Endothelial cell of umbilical vein (primary cell): ENCODE data around the gene EXD3. TPM values are rescaled to one million over a fixed set of nuclear protein-coding genes. Genes with fewer than 3 reads are reported as not detected.
A peak's percentile ranks its signal among the peaks of the same experiment; 100 is the strongest.

Source experiments
- BruUV-seq: library from RNA; stranded (reverse); fragments of 400-500 nt; replicated peaks from 2 replicates; lab custom pipeline; 2021; lab: Mats Ljungman, UMichigan
- CTCF ChIA-PET: fragments of 300-600, 350-600 bp; sonication (Branson Sonifier 250); formaldehyde crosslinking; loops from one replicate; lab custom pipeline; 2021; ENCODE audit warnings: antibody characterized with exemption, inconsistent platforms; lab: Charles Lee
- POLR2A ChIA-PET: fragments of 300-600, 350-600 bp; sonication (Branson Sonifier 250); formaldehyde crosslinking; loops from one replicate; lab custom pipeline; 2021; ENCODE audit warnings: antibody characterized with exemption, inconsistent platforms; lab: Charles Lee
- DNase-seq: peaks from one replicate; pipeline ENCODE4 v3.0.0-alpha.2; 2011; ENCODE audit warnings: low read depth, low spot score
- FAIRE-seq: peaks from 2 replicates; lab custom pipeline; 2011; peaks lifted over from hg19 to GRCh38; lab: Jason Lieb, UNC
- H2AFZ ChIP-seq: 2 replicates; pipeline ENCODE4 v1.6.0; 2012; ENCODE audit warnings: low read depth, low read length, control low read depth, inconsistent platforms
- H3K27ac ChIP-seq: 2 replicates; pipeline ENCODE4 v1.5.1; 2011; ENCODE audit warnings: low read depth, mild to moderate bottlenecking, control low read depth, low read length, moderate library complexity; ENCODE audit not compliant: insufficient read depth
- H3K27me3 ChIP-seq, 2 experiments: 2 replicates each; pipeline versions ENCODE4 v1.6.0 to v1.6.1; 2011; ENCODE audit warnings: low read length in 2 of 2, mixed read lengths in 1 of 2; ENCODE audit not compliant: control insufficient read depth in 2 of 2, insufficient read depth in 2 of 2
- H3K36me3 ChIP-seq, 2 experiments: 2 replicates in 1 of 2; 3 replicates in 1 of 2; pipeline ENCODE4 v1.5.1; 2011; ENCODE audit warnings: low read length in 2 of 2, mild to moderate bottlenecking in 1 of 2, moderate library complexity in 1 of 2; ENCODE audit not compliant: control insufficient read depth in 2 of 2, insufficient read depth in 2 of 2; ENCODE audit errors: extremely low read depth in 1 of 2
- H3K4me1 ChIP-seq: 3 replicates; pipeline ENCODE4 v1.5.1; 2011; ENCODE audit warnings: mild to moderate bottlenecking, low read length; ENCODE audit not compliant: control insufficient read depth, insufficient read depth; ENCODE audit errors: extremely low read depth
- H3K4me2 ChIP-seq: 2 replicates; pipeline ENCODE4 v1.6.1; 2011; ENCODE audit warnings: low read length, control low read depth, mixed read lengths; ENCODE audit not compliant: insufficient read depth
- H3K4me3 ChIP-seq, 3 experiments: fragments of 200-600 bp in 1 of 3; sonication (generic), shearing (Covaris generic) in 1 of 3; replicated peaks in 1 of 3; 2 replicates each; pipeline ENCODE4 v1.5.1; 2011 to 2016; ENCODE audit warnings: control low read depth in 3 of 3, low read length in 3 of 3, mild to moderate bottlenecking in 2 of 3, inconsistent platforms in 1 of 3, low read depth in 1 of 3, moderate library complexity in 1 of 3; ENCODE audit not compliant: insufficient read depth in 1 of 3
- H3K79me2 ChIP-seq: 2 replicates; pipeline ENCODE4 v1.6.0; 2012; ENCODE audit warnings: low read length, inconsistent platforms; ENCODE audit not compliant: control insufficient read depth, insufficient read depth
- H3K9ac ChIP-seq: replicated peaks from 2 replicates; pipeline ENCODE3; 2011; ENCODE audit warnings: low read length, control low read depth; ENCODE audit not compliant: insufficient read depth; ENCODE audit errors: extremely low read depth
- H3K9me1 ChIP-seq: replicated peaks from 3 replicates; pipeline ENCODE4 v1.6.0; 2011; ENCODE audit warnings: mild to moderate bottlenecking, low read length; ENCODE audit not compliant: control insufficient read depth, insufficient read depth; ENCODE audit errors: extremely low read depth
- H3K9me3 ChIP-seq: replicated peaks from 2 replicates; pipeline ENCODE4 v1.5.1; 2012; ENCODE audit warnings: low read length, inconsistent platforms; ENCODE audit not compliant: control insufficient read depth, insufficient read depth
- H4K20me1 ChIP-seq: replicated peaks from 2 replicates; pipeline ENCODE3; 2011; ENCODE audit warnings: mild to moderate bottlenecking, low read length; ENCODE audit not compliant: control insufficient read depth, insufficient read depth; ENCODE audit errors: extremely low read depth
- CTCF ChIP-seq, 2 donors: IDR thresholded peaks; 1 replicate in 1 of 2; 2 replicates in 1 of 2; pipeline ENCODE4 v1.5.1; 2011; ENCODE audit warnings: low read length in 2 of 2, mild to moderate bottlenecking in 2 of 2, moderate library complexity in 2 of 2, control low read depth in 1 of 2, inconsistent platforms in 1 of 2, low read depth in 1 of 2; ENCODE audit not compliant: insufficient read depth in 1 of 2; ENCODE audit errors: extremely low read depth in 1 of 2
- FOS ChIP-seq: IDR thresholded peaks from 2 replicates; pipeline ENCODE4 v1.6.1; 2011; ENCODE audit warnings: mild to moderate bottlenecking, low read length, moderate library complexity, borderline replicate concordance; ENCODE audit not compliant: insufficient read depth
- GATA2 ChIP-seq: IDR thresholded peaks from 2 replicates; pipeline ENCODE4 v1.7.0; 2011; ENCODE audit warnings: low read depth, mild to moderate bottlenecking, moderate library complexity, mixed read lengths, low read length; ENCODE audit not compliant: insufficient read length, insufficient read depth
- JUN ChIP-seq: IDR thresholded peaks from 2 replicates; pipeline ENCODE4 v1.6.1; 2011; ENCODE audit warnings: borderline replicate concordance, low read depth; ENCODE audit not compliant: insufficient read length, insufficient read depth
- MAX ChIP-seq: IDR thresholded peaks from 2 replicates; pipeline ENCODE4 v1.6.1; 2011; ENCODE audit not compliant: insufficient read depth, insufficient read length
- POLR2A ChIP-seq: IDR thresholded peaks from 2 replicates; pipeline ENCODE4 v1.6.1; 2012; ENCODE audit warnings: low read depth, mild to moderate bottlenecking, control low read depth, low read length
- POLR2AphosphoS5 ChIP-seq: IDR thresholded peaks from 2 replicates; pipeline ENCODE4 v1.6.1; 2012; ENCODE audit warnings: low read depth, mild to moderate bottlenecking, control low read depth, low read length, moderate library complexity; ENCODE audit not compliant: insufficient read depth
- dilution Hi-C: fragments of 300-500 bp; cut with MboI; formaldehyde crosslinking; loops from one replicate; pipeline ENCODE4 v1.15.0; 2019; ENCODE audit warnings: low sequenced_read_pairs; ENCODE audit not compliant: extremely low pct_ligation_motif_present
- intact Hi-C: fragments of 100-400 bp; cut with micrococcal nuclease; formaldehyde crosslinking; loops from one replicate; pipeline ENCODE4 v1.10.0; 2022
- polyA plus RNA-seq, 4 experiments: library from polyadenylated mRNA; depleted of rRNA in 3 of 4; stranded (reverse) in 3 of 4; unstranded in 1 of 4; fragments of >200 nt; gene quantifications; 2 replicates each; pipeline versions ENCODE4 v1.2.1 to v1.2.3, GENCODE V29; 2011 to 2012; ENCODE audit warnings: missing spikeins in 1 of 4
- total RNA-seq: library from RNA; stranded (reverse); gene quantifications from 2 replicates; pipeline ENCODE4 v1.2.3, GENCODE V29; 2021

EXD3 gene
- total and polyA plus RNA-seq, 2 donors (not counting 3 experiments of a cell fraction or from before 2014, with no cell fraction given), result 17.7 to 30.3 TPM

- H3K4me1 ChIP-seq, result peaks cover 18% of the 10 kb centered on the region
- dilution Hi-C loops, result no loop called here
- no peak overlapping the region for H3K27ac ChIP-seq
- BruUV-seq, result no TSS peak
- H3K4me2 ChIP-seq, result no peak overlapping the region
- intact Hi-C loops, result loop anchor here (2.0 kb wide), 1 partner anchor 51 kb away; no protein-coding TSS in a partner anchor
- ChIA-PET CTCF (interaction anchor here (0.6 to 1.8 kb wide), 6 partner anchors 87 to 119 kb away, joined by 3 to 5 read pairs (median 3); no protein-coding TSS in a partner anchor), POLR2A (no interaction called here)
- no peak overlapping the region for H3K9ac ChIP-seq
- no peaks in the 10 kb centered on the region for H4K20me1 ChIP-seq
- no peaks in the 10 kb centered on the region for H3K27me3 ChIP-seq
- H3K9me1 ChIP-seq, result no peaks in the 10 kb centered on the region
- H3K36me3 ChIP-seq, result no peaks in the 10 kb centered on the region
- DNase-seq, result no peak
- H3K4me3 ChIP-seq, result peak overlapping the region in 1 of 3 experiments; percentile 17
- no peaks in the 10 kb centered on the region for H3K9me3 ChIP-seq
- no peak overlapping the region for H2AFZ ChIP-seq
- no peaks in the 10 kb centered on the region for H3K79me2 ChIP-seq
- FAIRE-seq, result peak; percentile 72
- no peak for TF ChIP-seq CTCF (IDR thresholded peaks at IDR 0.05; ENCODE audit: extremely low read depth in 1 of 2, insufficient read depth in 1 of 2, low read depth in 1 of 2, low read length in 2 of 2)
- TF ChIP-seq JUN, result no peak
- TF ChIP-seq POLR2A, result no peak
- TF ChIP-seq POLR2AphosphoS5, result no peak
- TF ChIP-seq GATA2, result no peak
- no peak for TF ChIP-seq FOS
- no peak for TF ChIP-seq MAX
Measured at GRCh38 chr9:137406085-137406760, 16.7 kb downstream of the EXD3 start.
